Measurements from ENCODE around the gene MRPS22.

MRPS22 gene

DNA sequence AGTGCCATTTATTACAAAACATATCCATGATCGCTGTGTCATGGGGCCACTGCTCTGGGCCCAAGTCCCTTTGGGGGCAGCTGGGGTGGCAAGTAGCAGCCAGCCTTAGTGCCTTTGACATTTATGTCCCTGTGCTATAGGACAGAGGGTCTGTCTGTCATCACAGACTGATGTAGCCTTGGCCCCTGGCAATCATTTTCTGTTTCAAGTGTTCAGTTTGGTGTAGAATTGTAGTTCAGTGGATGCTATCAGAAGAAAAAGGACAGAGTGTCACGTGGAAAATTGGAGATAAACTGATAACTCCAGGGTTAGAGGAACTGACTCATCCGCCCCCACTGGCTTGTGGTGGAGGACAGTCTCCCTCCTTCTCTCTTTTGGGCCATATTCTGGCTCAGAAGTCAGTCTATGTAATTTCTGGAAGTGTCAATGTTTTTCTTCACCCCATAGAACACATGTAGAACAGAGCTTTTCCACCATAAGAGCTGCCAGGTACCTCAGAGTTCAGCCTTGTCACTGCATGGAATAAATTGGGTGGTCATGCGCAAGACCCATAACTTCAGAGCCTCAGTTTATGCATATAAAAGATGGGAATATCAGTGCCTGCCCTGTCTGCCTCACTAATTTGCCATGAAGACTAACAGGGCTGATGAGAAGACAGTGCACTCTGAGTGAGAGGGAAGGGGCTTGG, 4.5 kb upstream of the MRPS22 start:
- Histone ChIP-seq H3K27me3 (ENCODE audit: insufficient read depth, low read length, poor library complexity) (no peaks in the 10 kb centered on the region), H3K9me3 (ENCODE audit: insufficient read depth, low read length, severe bottlenecking) (no peaks in the 10 kb centered on the region), H3K79me2 (ENCODE audit: insufficient read depth, low read length) (peaks cover 5% of the 10 kb centered on the region), H3K36me3 (ENCODE audit: insufficient read depth, low read length) (no peaks in the 10 kb centered on the region; the same call in 1 of the 2 replicates), H3K4me1 (ENCODE audit: insufficient read depth, low read length) (peaks cover 5% of the 10 kb centered on the region; the same call in 1 of the 2 replicates), H3K4me2 (ENCODE audit: insufficient read depth, low read length) (no peak overlapping the region), H2AFZ (ENCODE audit: low read depth, low read length) (no peak overlapping the region), H3K4me3 (ENCODE audit: low read depth in 1 of 2, low read length in 2 of 2) (no peak overlapping the region), H3K9ac (ENCODE audit: low read depth, low read length) (no peak overlapping the region), H3K27ac (ENCODE audit: low read length) (no peak overlapping the region), H4K20me1 (ENCODE audit: insufficient read depth, low read length) (no peaks in the 10 kb centered on the region)
- TF ChIP-seq EZH2 (IDR thresholded peaks at IDR 0.05; ENCODE audit: borderline replicate concordance, low read depth, low read length, severe bottlenecking), result no peak
- TF ChIP-seq, protein P1, sequence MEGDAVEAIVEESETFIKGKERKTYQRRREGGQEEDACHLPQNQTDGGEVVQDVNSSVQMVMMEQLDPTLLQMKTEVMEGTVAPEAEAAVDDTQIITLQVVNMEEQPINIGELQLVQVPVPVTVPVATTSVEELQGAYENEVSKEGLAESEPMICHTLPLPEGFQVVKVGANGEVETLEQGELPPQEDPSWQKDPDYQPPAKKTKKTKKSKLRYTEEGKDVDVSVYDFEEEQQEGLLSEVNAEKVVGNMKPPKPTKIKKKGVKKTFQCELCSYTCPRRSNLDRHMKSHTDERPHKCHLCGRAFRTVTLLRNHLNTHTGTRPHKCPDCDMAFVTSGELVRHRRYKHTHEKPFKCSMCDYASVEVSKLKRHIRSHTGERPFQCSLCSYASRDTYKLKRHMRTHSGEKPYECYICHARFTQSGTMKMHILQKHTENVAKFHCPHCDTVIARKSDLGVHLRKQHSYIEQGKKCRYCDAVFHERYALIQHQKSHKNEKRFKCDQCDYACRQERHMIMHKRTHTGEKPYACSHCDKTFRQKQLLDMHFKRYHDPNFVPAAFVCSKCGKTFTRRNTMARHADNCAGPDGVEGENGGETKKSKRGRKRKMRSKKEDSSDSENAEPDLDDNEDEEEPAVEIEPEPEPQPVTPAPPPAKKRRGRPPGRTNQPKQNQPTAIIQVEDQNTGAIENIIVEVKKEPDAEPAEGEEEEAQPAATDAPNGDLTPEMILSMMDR (IDR thresholded peaks at IDR 0.05; ENCODE audit: borderline replicate concordance, extremely low read depth, low read length, poor library complexity, severe bottlenecking), result no peak
- no peak for DNase-seq
- no peak for ATAC-seq (ENCODE audit: insufficient read depth, low read depth)

DNA sequence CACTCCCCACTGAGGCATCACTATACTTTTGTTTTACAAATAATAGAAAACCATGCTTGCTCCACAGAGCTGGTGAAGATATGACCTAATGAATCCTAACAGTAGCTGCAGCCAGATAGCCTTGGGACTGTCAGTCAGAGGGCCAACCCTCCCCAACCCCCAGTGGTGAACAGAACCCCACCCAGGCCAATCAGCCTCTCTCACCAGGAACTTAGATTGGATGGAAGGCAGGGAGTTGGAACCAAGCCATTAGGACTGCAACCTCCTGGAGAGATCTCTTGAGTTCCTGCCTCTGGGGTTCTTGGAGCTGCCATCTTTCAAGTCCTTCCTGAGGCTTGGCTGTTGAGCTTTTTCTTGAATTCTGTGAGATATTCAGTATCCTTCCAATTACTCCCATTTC, 3.0 kb upstream of the MRPS22 start:
- H3K4me3 ChIP-seq (ENCODE audit: low read depth in 1 of 2, low read length in 2 of 2), result no peak overlapping the region
- ATAC-seq (ENCODE audit: insufficient read depth, low read depth) (no peak), DNase-seq (no peak)
- H3K4me2 ChIP-seq (ENCODE audit: insufficient read depth, low read length), result no peak overlapping the region
- no peaks in the 10 kb centered on the region; the same call in 1 of the 2 replicates for H3K36me3 ChIP-seq (ENCODE audit: insufficient read depth, low read length)
- TF ChIP-seq EZH2 (IDR thresholded peaks at IDR 0.05; ENCODE audit: borderline replicate concordance, low read depth, low read length, severe bottlenecking), result no peak
- TF ChIP-seq, protein P1 (IDR thresholded peaks at IDR 0.05; ENCODE audit: borderline replicate concordance, extremely low read depth, low read length, poor library complexity, severe bottlenecking), result no peak
- H3K79me2 ChIP-seq (ENCODE audit: insufficient read depth, low read length), result peaks cover 19% of the 10 kb centered on the region
- H2AFZ ChIP-seq (ENCODE audit: low read depth, low read length), result no peak overlapping the region
- H3K27ac ChIP-seq (ENCODE audit: low read length), result no peak overlapping the region
- no peaks in the 10 kb centered on the region for H3K9me3 ChIP-seq (ENCODE audit: insufficient read depth, low read length, severe bottlenecking)
- H3K4me1 ChIP-seq (ENCODE audit: insufficient read depth, low read length), result peaks cover 19% of the 10 kb centered on the region
- no peaks in the 10 kb centered on the region for H3K27me3 ChIP-seq (ENCODE audit: insufficient read depth, low read length, poor library complexity)
- H3K9ac ChIP-seq (ENCODE audit: low read depth, low read length), result no peak overlapping the region
- H4K20me1 ChIP-seq (ENCODE audit: insufficient read depth, low read length), result no peaks in the 10 kb centered on the region

DNA sequence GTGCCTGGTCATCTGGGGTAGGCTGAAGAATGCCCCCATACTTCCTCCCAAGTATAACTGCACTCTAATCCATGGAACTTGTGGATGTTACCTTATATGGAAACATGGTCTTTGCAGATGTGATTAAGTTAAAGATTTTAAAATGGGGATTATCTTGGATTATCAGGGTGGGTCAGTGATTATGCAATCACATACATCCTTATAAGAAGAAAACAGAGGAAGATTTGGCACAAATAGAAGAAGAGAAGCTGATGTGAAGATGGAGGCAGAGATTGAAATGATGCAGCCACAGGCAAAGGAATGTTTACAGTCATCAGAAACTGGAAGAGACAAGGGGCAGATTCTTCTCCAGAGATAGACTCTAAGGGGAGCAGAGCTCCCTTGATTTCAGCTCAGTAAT, 1.8 kb upstream of the MRPS22 start:
- TF ChIP-seq, protein P1 (IDR thresholded peaks at IDR 0.05; ENCODE audit: borderline replicate concordance, extremely low read depth, low read length, poor library complexity, severe bottlenecking), result no peak
- TF ChIP-seq EZH2 (IDR thresholded peaks at IDR 0.05; ENCODE audit: borderline replicate concordance, low read depth, low read length, severe bottlenecking), result no peak
- Histone ChIP-seq H3K27ac (ENCODE audit: low read length) (no peak overlapping the region), H3K9ac (ENCODE audit: low read depth, low read length) (no peak overlapping the region), H3K4me2 (ENCODE audit: insufficient read depth, low read length) (no peak overlapping the region), H3K27me3 (ENCODE audit: insufficient read depth, low read length, poor library complexity) (no peaks in the 10 kb centered on the region), H3K36me3 (ENCODE audit: insufficient read depth, low read length) (peaks cover 5% of the 10 kb centered on the region), H3K79me2 (ENCODE audit: insufficient read depth, low read length) (peaks cover 23% of the 10 kb centered on the region), H3K9me3 (ENCODE audit: insufficient read depth, low read length, severe bottlenecking) (no peaks in the 10 kb centered on the region), H3K4me3 (ENCODE audit: low read depth in 1 of 2, low read length in 2 of 2) (no peak overlapping the region), H4K20me1 (ENCODE audit: insufficient read depth, low read length) (no peaks in the 10 kb centered on the region), H3K4me1 (ENCODE audit: insufficient read depth, low read length) (peaks cover 24% of the 10 kb centered on the region), H2AFZ (ENCODE audit: low read depth, low read length) (peak overlapping the region; percentile 79; the same call in 1 of the 2 replicates)
- DNase-seq, result no peak
- no peak for ATAC-seq (ENCODE audit: insufficient read depth, low read depth)

Measured in DND-41 (cell line).